Measurements from ENCODE around the gene NBPF1.
"Not testable (repeated sequence)": the region's sequence is repeated elsewhere in the genome, so short reads cannot be mapped to it uniquely, and the experiment has no call there.

GRCh38 chr1:16644482-16645270 lies 31.3 kb upstream of the NBPF1 start:
- not testable (repeated sequence) for TF ChIP-seq EZH2phosphoT487 (IDR thresholded peaks at IDR 0.05; ENCODE audit: insufficient read depth, low read depth); EZH2 (IDR thresholded peaks at IDR 0.05; ENCODE audit: insufficient read depth, poor library complexity, severe bottlenecking)
